ENCODE measurements around the gene YPEL2. TPM values are rescaled to one million over a fixed set of nuclear protein-coding genes. Genes with fewer than 3 reads are reported as not detected.

The YPEL2 gene
- total RNA-seq, 1 experiment from 2014 or later: 0.98 TPM

DNA sequence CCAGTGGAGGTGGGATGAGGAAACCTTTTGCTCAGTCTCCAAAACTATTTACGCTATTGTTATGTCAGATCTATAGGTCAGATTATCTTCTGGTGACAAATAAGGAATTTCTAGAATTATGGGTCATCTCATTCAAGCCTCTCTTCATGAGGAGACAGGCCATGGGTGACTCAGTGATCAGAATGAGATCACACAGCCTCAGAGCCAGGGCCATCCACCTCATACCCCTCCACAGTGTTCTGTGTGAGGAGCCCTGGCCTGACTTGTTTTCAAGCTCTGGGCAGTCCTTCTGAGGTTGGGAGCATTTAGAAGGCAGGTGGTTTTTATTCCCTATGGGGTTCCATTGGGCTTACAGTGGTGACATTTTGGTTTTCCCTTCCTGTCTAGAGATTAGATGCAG is 26.5 kb downstream of the YPEL2 start:
- H2BK120ac ChIP-seq (ENCODE audit: low read depth, low read length, poor library complexity, severe bottlenecking): no peak overlapping the region
- Mint-ChIP-seq H3K27ac (peak overlapping the region in 1 of 3 experiments; percentile 69; a peak in 1 of 7 replicates), H3K4me1 (peaks cover 41 to 48% of the 10 kb centered on the region in 2 experiments), H3K4me3 (no peak overlapping the region), H3K9me3 (peaks cover 4 to 5% of the 10 kb centered on the region in 2 experiments; a peak in 2 of 5 replicates), H3K27me3 (ENCODE audit: low read depth) (peaks cover 1% of the 10 kb centered on the region; the same call in 1 of the 2 replicates), H3K36me3 (ENCODE audit: insufficient read depth in 1 of 3, low read depth in 3 of 3) (peaks cover 5 to 31% (median 11%) of the 10 kb centered on the region in 3 experiments; a peak in 6 of 7 replicates)
- no peaks in the 10 kb centered on the region for H3K23me2 ChIP-seq (ENCODE audit: insufficient read length, low read depth, low read length, poor library complexity, severe bottlenecking)
- H3K4ac ChIP-seq (ENCODE audit: low read depth, low read length): no peak overlapping the region
- no peak overlapping the region for H2BK5ac ChIP-seq (ENCODE audit: insufficient read length, low read length)
- H4K91ac ChIP-seq (ENCODE audit: insufficient read length, low read depth, low read length): no peak overlapping the region
- WGBS (ENCODE audit: extremely low coverage, insufficient read length, low lambda C conversion rate): no CpG with 5 or more reads among the region's 1 CpG
- H3K23ac ChIP-seq (ENCODE audit: insufficient read length, low read depth, low read length): no peak overlapping the region
- H2AK5ac ChIP-seq (ENCODE audit: insufficient read length, low read length): no peak overlapping the region
- H2BK12ac ChIP-seq (ENCODE audit: insufficient read length, low read depth, low read length): no peak overlapping the region
- H4K20me1 ChIP-seq (ENCODE audit: control insufficient read depth, insufficient read depth, insufficient read length): no peaks in the 10 kb centered on the region
- no peak overlapping the region for H2BK20ac ChIP-seq (ENCODE audit: low read depth, low read length, poor library complexity, severe bottlenecking)
- H3K4me2 ChIP-seq (ENCODE audit: insufficient read depth, insufficient read length, low read length): no peak overlapping the region
- no peak overlapping the region for H3K56ac ChIP-seq (ENCODE audit: insufficient read length, low read depth, low read length)
- no peak overlapping the region for H3K14ac ChIP-seq (ENCODE audit: insufficient read depth, low read length)
- H3T11ph ChIP-seq (ENCODE audit: low read length): no peak overlapping the region
- H3K79me2 ChIP-seq (ENCODE audit: insufficient read depth, low read length): no peaks in the 10 kb centered on the region
- no peaks in the 10 kb centered on the region for H3K9me3 ChIP-seq (ENCODE audit: control insufficient read depth, low read depth, low read length)
- TF ChIP-seq, protein P1, sequence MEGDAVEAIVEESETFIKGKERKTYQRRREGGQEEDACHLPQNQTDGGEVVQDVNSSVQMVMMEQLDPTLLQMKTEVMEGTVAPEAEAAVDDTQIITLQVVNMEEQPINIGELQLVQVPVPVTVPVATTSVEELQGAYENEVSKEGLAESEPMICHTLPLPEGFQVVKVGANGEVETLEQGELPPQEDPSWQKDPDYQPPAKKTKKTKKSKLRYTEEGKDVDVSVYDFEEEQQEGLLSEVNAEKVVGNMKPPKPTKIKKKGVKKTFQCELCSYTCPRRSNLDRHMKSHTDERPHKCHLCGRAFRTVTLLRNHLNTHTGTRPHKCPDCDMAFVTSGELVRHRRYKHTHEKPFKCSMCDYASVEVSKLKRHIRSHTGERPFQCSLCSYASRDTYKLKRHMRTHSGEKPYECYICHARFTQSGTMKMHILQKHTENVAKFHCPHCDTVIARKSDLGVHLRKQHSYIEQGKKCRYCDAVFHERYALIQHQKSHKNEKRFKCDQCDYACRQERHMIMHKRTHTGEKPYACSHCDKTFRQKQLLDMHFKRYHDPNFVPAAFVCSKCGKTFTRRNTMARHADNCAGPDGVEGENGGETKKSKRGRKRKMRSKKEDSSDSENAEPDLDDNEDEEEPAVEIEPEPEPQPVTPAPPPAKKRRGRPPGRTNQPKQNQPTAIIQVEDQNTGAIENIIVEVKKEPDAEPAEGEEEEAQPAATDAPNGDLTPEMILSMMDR (conservative IDR thresholded peaks at IDR 0.05): no peak
- H3K9ac ChIP-seq (ENCODE audit: extremely low read depth, insufficient read length, low read length): no peak overlapping the region
- no peak overlapping the region for H4K5ac ChIP-seq (ENCODE audit: insufficient read length, low read depth, low read length)
- H3K27ac ChIP-seq (ENCODE audit: insufficient read length, low read depth, low read length): no peak overlapping the region
- no peak overlapping the region for H4K8ac ChIP-seq (replicated peaks; ENCODE audit: insufficient read length, low read depth, low read length)
- DNase-seq: no peak
- H3K18ac ChIP-seq (ENCODE audit: insufficient read length, low read depth, low read length): no peak overlapping the region
- H3K79me1 ChIP-seq (ENCODE audit: insufficient read depth, low read depth, low read length, poor library complexity, severe bottlenecking): no peaks in the 10 kb centered on the region
- H3K4me1 ChIP-seq (ENCODE audit: insufficient read depth, low read length): peaks cover 10% of the 10 kb centered on the region; the same call in 1 of the 2 replicates
- no peak overlapping the region for H2AFZ ChIP-seq (ENCODE audit: low read length)
- no peaks in the 10 kb centered on the region for H3K27me3 ChIP-seq (ENCODE audit: insufficient read depth, low read length)
- H2BK15ac ChIP-seq (ENCODE audit: low read depth, low read length): no peak overlapping the region
